ENCODE measurements around the gene PLS1.

Gene PLS1

GRCh38 chr3:142693136-142693853 lies 97.1 kb downstream of the PLS1 start:
- H3K4me3 ChIP-seq (ENCODE audit: low read depth in 1 of 2, low read length in 2 of 2), result no peak overlapping the region
- H2AFZ ChIP-seq (ENCODE audit: low read depth, low read length), result no peak overlapping the region
- no peaks in the 10 kb centered on the region for H3K4me1 ChIP-seq (ENCODE audit: insufficient read depth, low read length)
- no peaks in the 10 kb centered on the region for H4K20me1 ChIP-seq (ENCODE audit: insufficient read depth, low read length)
- H3K27ac ChIP-seq (ENCODE audit: low read length), result no peak overlapping the region
- TF ChIP-seq CTCF (IDR thresholded peaks at IDR 0.05; ENCODE audit: borderline replicate concordance, extremely low read depth, low read length, poor library complexity, severe bottlenecking) (no peak), EZH2 (IDR thresholded peaks at IDR 0.05; ENCODE audit: borderline replicate concordance, low read depth, low read length, severe bottlenecking) (no peak)
- no peak overlapping the region for H3K4me2 ChIP-seq (ENCODE audit: insufficient read depth, low read length)
- no peaks in the 10 kb centered on the region for H3K79me2 ChIP-seq (ENCODE audit: insufficient read depth, low read length)
- no peaks in the 10 kb centered on the region; the same call in 1 of the 2 replicates for H3K36me3 ChIP-seq (ENCODE audit: insufficient read depth, low read length)
- no peak overlapping the region for H3K9ac ChIP-seq (ENCODE audit: low read depth, low read length)
- H3K27me3 ChIP-seq (ENCODE audit: insufficient read depth, low read length, poor library complexity), result no peaks in the 10 kb centered on the region
- ATAC-seq (ENCODE audit: insufficient read depth, low read depth) (no peak), DNase-seq (no peak)
- no peaks in the 10 kb centered on the region for H3K9me3 ChIP-seq (ENCODE audit: insufficient read depth, low read length, severe bottlenecking)

- no peaks in the 10 kb centered on the region; the same call in 1 of the 2 replicates for H3K36me3 ChIP-seq (ENCODE audit: insufficient read depth, low read length)
- H3K4me1 ChIP-seq (ENCODE audit: insufficient read depth, low read length), result no peaks in the 10 kb centered on the region
- no peak overlapping the region for H3K9ac ChIP-seq (ENCODE audit: low read depth, low read length)
- no peak overlapping the region for H3K4me2 ChIP-seq (ENCODE audit: insufficient read depth, low read length)
- no peaks in the 10 kb centered on the region for H4K20me1 ChIP-seq (ENCODE audit: insufficient read depth, low read length)
- no peak overlapping the region for H3K4me3 ChIP-seq (ENCODE audit: low read depth in 1 of 2, low read length in 2 of 2)
- no peak for TF ChIP-seq CTCF (IDR thresholded peaks at IDR 0.05; ENCODE audit: borderline replicate concordance, extremely low read depth, low read length, poor library complexity, severe bottlenecking)
- TF ChIP-seq EZH2 (IDR thresholded peaks at IDR 0.05; ENCODE audit: borderline replicate concordance, low read depth, low read length, severe bottlenecking), result no peak
- no peaks in the 10 kb centered on the region for H3K27me3 ChIP-seq (ENCODE audit: insufficient read depth, low read length, poor library complexity)
- no peak for DNase-seq
- no peaks in the 10 kb centered on the region for H3K9me3 ChIP-seq (ENCODE audit: insufficient read depth, low read length, severe bottlenecking)
- no peak overlapping the region for H2AFZ ChIP-seq (ENCODE audit: low read depth, low read length)
- no peak for ATAC-seq (ENCODE audit: insufficient read depth, low read depth)
- H3K27ac ChIP-seq (ENCODE audit: low read length), result no peak overlapping the region
- H3K79me2 ChIP-seq (ENCODE audit: insufficient read depth, low read length), result no peaks in the 10 kb centered on the region
These were observed 98.0 kb downstream of the PLS1 start for GRCh38 chr3:142694225-142694624.

- H3K9me3 ChIP-seq (ENCODE audit: insufficient read depth, low read length, severe bottlenecking), result no peaks in the 10 kb centered on the region
- H4K20me1 ChIP-seq (ENCODE audit: insufficient read depth, low read length), result no peaks in the 10 kb centered on the region
- DNase-seq (no peak), ATAC-seq (ENCODE audit: insufficient read depth, low read depth) (no peak)
- H3K4me3 ChIP-seq (ENCODE audit: low read depth in 1 of 2, low read length in 2 of 2), result no peak overlapping the region
- H3K9ac ChIP-seq (ENCODE audit: low read depth, low read length), result no peak overlapping the region
- H2AFZ ChIP-seq (ENCODE audit: low read depth, low read length), result no peak overlapping the region
- H3K79me2 ChIP-seq (ENCODE audit: insufficient read depth, low read length), result no peaks in the 10 kb centered on the region
- H3K4me2 ChIP-seq (ENCODE audit: insufficient read depth, low read length), result no peak overlapping the region
- H3K27ac ChIP-seq (ENCODE audit: low read length), result no peak overlapping the region
- TF ChIP-seq CTCF (IDR thresholded peaks at IDR 0.05; ENCODE audit: borderline replicate concordance, extremely low read depth, low read length, poor library complexity, severe bottlenecking) (no peak), EZH2 (IDR thresholded peaks at IDR 0.05; ENCODE audit: borderline replicate concordance, low read depth, low read length, severe bottlenecking) (no peak)
- H3K4me1 ChIP-seq (ENCODE audit: insufficient read depth, low read length), result no peaks in the 10 kb centered on the region
- no peaks in the 10 kb centered on the region for H3K27me3 ChIP-seq (ENCODE audit: insufficient read depth, low read length, poor library complexity)
- no peaks in the 10 kb centered on the region; the same call in 1 of the 2 replicates for H3K36me3 ChIP-seq (ENCODE audit: insufficient read depth, low read length)
These were observed 109.0 kb downstream of the PLS1 start for GRCh38 chr3:142705198-142705597.
